B cell (primary cell): ENCODE results near the gene GCNA. TPM values are rescaled to one million over a fixed set of nuclear protein-coding genes. Genes with fewer than 3 reads are reported as not detected.
"Not testable (repeated sequence)": the region's sequence is repeated elsewhere in the genome, so short reads cannot be mapped to it uniquely, and the experiment has no call there.

ENCODE experiments used
- ATAC-seq: fragments of 200-7000 bp; cut with Tn5 transposase; one replicate; pipeline ENCODE4 v1.10.0; 2021; ENCODE audit warnings: low read depth, mild to moderate bottlenecking, moderate number of reproducible peaks, moderate library complexity
- CTCF ChIA-PET: fragments of 350-600 bp; sonication (Branson Sonifier 250); formaldehyde crosslinking; loops from one replicate; lab custom pipeline; 2021; ENCODE audit warnings: antibody characterized with exemption, inconsistent platforms; lab: Charles Lee
- POLR2A ChIA-PET: fragments of 350-600 bp; sonication (Branson Sonifier 250); formaldehyde crosslinking; loops from one replicate; lab custom pipeline; 2021; ENCODE audit warnings: antibody characterized with exemption; lab: Charles Lee
- DNase-seq: peaks from one replicate; pipeline ENCODE4 v3.0.0; 2013
- H2AFZ ChIP-seq: 2 replicates; pipeline ENCODE4 v1.6.1; 2012; ENCODE audit warnings: mild to moderate bottlenecking, low read depth, low read length; ENCODE audit not compliant: insufficient read depth, poor library complexity, severe bottlenecking
- H3K27ac ChIP-seq, 2 donors: 1 replicate in 1 of 2; 2 replicates in 1 of 2; pipeline ENCODE4 v1.5.1; 2012 to 2013; ENCODE audit warnings: low read length in 2 of 2, mild to moderate bottlenecking in 2 of 2, moderate library complexity in 1 of 2
- H3K27me3 ChIP-seq, 4 experiments: fragments of 200-600 bp in 1 of 4; sonication (generic) in 1 of 4; replicated peaks in 1 of 4; 1 replicate in 2 of 4; 2 replicates in 2 of 4; pipeline versions ENCODE4 v1.6.1 to v1.7.0; 2013 to 2016; ENCODE audit warnings: low read length in 3 of 4, mild to moderate bottlenecking in 2 of 4, mixed read lengths in 1 of 4, moderate library complexity in 1 of 4; ENCODE audit not compliant: insufficient read depth in 4 of 4, control insufficient read depth in 3 of 4; ENCODE audit errors: control extremely low read depth in 1 of 4
- H3K36me3 ChIP-seq, 2 experiments: replicated peaks in 1 of 2; 1 replicate in 1 of 2; 2 replicates in 1 of 2; pipeline versions ENCODE4 v1.6.1 to v1.7.1; 2013; ENCODE audit warnings: low read length in 1 of 2; ENCODE audit not compliant: insufficient read depth in 2 of 2, control insufficient read depth in 1 of 2; ENCODE audit errors: control extremely low read depth in 1 of 2, extremely low read depth in 1 of 2
- H3K4me1 ChIP-seq, 2 donors: fragments of 200-600 bp in 1 of 2; sonication (generic) in 1 of 2; 1 replicate in 1 of 2; 2 replicates in 1 of 2; pipeline versions ENCODE4 v1.5.1 to v1.6.1; 2013 to 2017; ENCODE audit warnings: low read length in 2 of 2; ENCODE audit not compliant: control insufficient read depth in 2 of 2, insufficient read depth in 2 of 2
- H3K4me2 ChIP-seq: replicated peaks from 2 replicates; pipeline ENCODE3; 2012; ENCODE audit warnings: mild to moderate bottlenecking, low read depth, low read length; ENCODE audit not compliant: poor library complexity, severe bottlenecking
- H3K4me3 ChIP-seq, 5 experiments: fragments of 200-600 bp in 1 of 5; sonication (generic) in 1 of 5; 1 replicate in 3 of 5; 2 replicates in 2 of 5; pipeline versions ENCODE4 v1.5.1 to v1.7.0; 2011 to 2016; ENCODE audit warnings: low read length in 4 of 5, mild to moderate bottlenecking in 4 of 5, low read depth in 2 of 5, control low read depth in 1 of 5, moderate library complexity in 1 of 5; ENCODE audit not compliant: insufficient read depth in 1 of 5; ENCODE audit errors: control extremely low read depth in 1 of 5, extremely low read depth in 1 of 5
- H3K79me2 ChIP-seq: fragments of 200-600 bp; sonication (generic); one replicate; pipeline ENCODE4 v1.6.0; 2016; ENCODE audit warnings: low read length; ENCODE audit not compliant: control insufficient read depth, insufficient read depth
- H3K9ac ChIP-seq: fragments of 200-600 bp; sonication (generic); 2 replicates; pipeline ENCODE4 v1.6.1; 2017; ENCODE audit warnings: mild to moderate bottlenecking, low read length, moderate library complexity
- H3K9me3 ChIP-seq, 3 donors: one replicate each; pipeline versions ENCODE4 v1.6.1 to v1.7.1; 2013; ENCODE audit warnings: low read length in 2 of 3; ENCODE audit not compliant: control insufficient read depth in 2 of 3, insufficient read depth in 1 of 3; ENCODE audit errors: control extremely low read depth in 1 of 3
- H4K20me1 ChIP-seq: 2 replicates; pipeline ENCODE4 v1.6.0; 2012; ENCODE audit warnings: mild to moderate bottlenecking, low read length; ENCODE audit not compliant: insufficient read depth, control insufficient read depth, poor library complexity, severe bottlenecking
- H3K27ac Mint-ChIP-seq: one replicate; pipeline ENCODE4 v1.8.0; 2021; ENCODE audit warnings: mixed read lengths
- H3K27me3 Mint-ChIP-seq: one replicate; pipeline ENCODE4 v1.8.0; 2021; ENCODE audit warnings: mixed read lengths
- H3K4me1 Mint-ChIP-seq: one replicate; pipeline ENCODE4 v1.8.0; 2021; ENCODE audit warnings: mixed read lengths
- H3K4me3 Mint-ChIP-seq: one replicate; pipeline ENCODE4 v1.8.0; 2021; ENCODE audit warnings: mixed read lengths
- H3K9me3 Mint-ChIP-seq: one replicate; pipeline ENCODE4 v1.8.0; 2022; ENCODE audit warnings: mixed read lengths; ENCODE audit not compliant: insufficient read depth
- CTCF ChIP-seq: fragments of 200-600 bp; IDR thresholded peaks from one replicate; pipeline ENCODE4 v1.8.0; 2022; ENCODE audit warnings: antibody characterized with exemption, mild to moderate bottlenecking
- EZH2 ChIP-seq: IDR thresholded peaks from 2 replicates; pipeline ENCODE4 v1.6.1; 2012; ENCODE audit warnings: borderline replicate concordance, low read depth, mild to moderate bottlenecking, moderate library complexity, low read length; ENCODE audit not compliant: insufficient read depth, poor library complexity, severe bottlenecking
- WGBS: methylation state at CpG from one replicate; pipeline ENCODE4 v1.1.5; 2013; ENCODE audit warnings: missing lambda C conversion rate; ENCODE audit not compliant: insufficient coverage; 5-methylcytosine and 5-hydroxymethylcytosine counted together
- intact Hi-C: fragments of 100-400 bp; cut with micrococcal nuclease; formaldehyde crosslinking; loops from one replicate; pipeline ENCODE4 v1.10.0; 2022
- polyA plus RNA-seq: library from polyadenylated mRNA; depleted of rRNA; stranded (reverse); fragments of >200 nt; gene quantifications from 2 replicates; pipeline ENCODE4 v1.2.3, GENCODE V29; 2012
- total RNA-seq, 2 donors: library from RNA; stranded (reverse); fragments of 120-200 nt in 1 of 2; gene quantifications; 1 replicate in 1 of 2; 2 replicates in 1 of 2; pipeline versions ENCODE4 v1.2.3 to v1.2.4, GENCODE V29; 2013 to 2022

The GCNA gene
- total and polyA plus RNA-seq, 2 donors (not counting 1 experiment from before 2014, with no cell fraction given) = 4.7 to 6.2 TPM

DNA sequence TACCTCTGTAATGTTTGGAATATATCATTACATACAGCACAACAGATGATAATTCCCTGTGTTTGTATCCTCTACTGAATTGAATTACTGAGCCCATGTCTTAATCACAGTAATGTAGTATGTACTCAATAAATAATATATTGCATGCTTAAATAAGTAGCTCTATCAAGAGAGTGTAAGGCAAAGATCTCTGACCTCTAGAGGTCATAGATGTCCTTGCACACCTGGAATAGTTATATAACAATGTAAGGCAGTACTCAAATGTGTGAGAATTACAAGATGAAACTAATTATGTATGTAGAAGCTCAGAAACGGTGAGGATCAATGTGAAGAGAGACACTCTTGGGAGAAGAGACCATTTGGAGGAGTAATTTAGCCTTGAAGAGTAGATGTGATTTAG, 14.3 kb upstream of the GCNA start:
- H3K4me2 ChIP-seq = no peak overlapping the region
- 29% methylated on average over 1 of the region's 1 CpG for WGBS
- H3K27ac ChIP-seq = no peak overlapping the region
- no peak overlapping the region for H3K4me3 Mint-ChIP-seq
- no peak overlapping the region for H2AFZ ChIP-seq
- no peaks in the 10 kb centered on the region for H3K4me1 Mint-ChIP-seq
- H3K27ac Mint-ChIP-seq = no peak overlapping the region
- peaks cover 2 to 79% of the 10 kb centered on the region in 2 experiments for H3K36me3 ChIP-seq
- H3K9me3 Mint-ChIP-seq = no peaks in the 10 kb centered on the region
- H3K4me3 ChIP-seq = no peak overlapping the region
- H3K27me3 Mint-ChIP-seq = no peaks in the 10 kb centered on the region
- peaks cover 3% of the 10 kb centered on the region for H3K79me2 ChIP-seq
- TF ChIP-seq CTCF = peak; percentile 24
- no peak for TF ChIP-seq EZH2
- no peak overlapping the region for H3K9ac ChIP-seq
- intact Hi-C loops = loop anchor here (10.0 kb wide), 1 partner anchor 169 kb away; no protein-coding TSS in a partner anchor
- DNase-seq = no peak
- ChIA-PET CTCF (no interaction called here), POLR2A (no interaction called here)
- H3K9me3 ChIP-seq = no peaks in the 10 kb centered on the region
- H3K27me3 ChIP-seq = no peaks in the 10 kb centered on the region
- no peak for ATAC-seq
- H3K4me1 ChIP-seq = no peaks in the 10 kb centered on the region
- H4K20me1 ChIP-seq = peaks cover 9% of the 10 kb centered on the region

- Histone ChIP-seq H2AFZ (no peak overlapping the region), H4K20me1 (peaks cover 9% of the 10 kb centered on the region), H3K27me3 (no peaks in the 10 kb centered on the region), H3K36me3 (peaks cover 2 to 75% of the 10 kb centered on the region in 2 experiments), H3K4me1 (no peaks in the 10 kb centered on the region), H3K4me3 (no peak overlapping the region), H3K4me2 (no peak overlapping the region), H3K9ac (no peak overlapping the region), H3K9me3 (no peaks in the 10 kb centered on the region), H3K79me2 (peaks cover 3% of the 10 kb centered on the region), H3K27ac (no peak overlapping the region)
- Mint-ChIP-seq H3K27me3 (no peaks in the 10 kb centered on the region), H3K9me3 (no peaks in the 10 kb centered on the region), H3K27ac (no peak overlapping the region), H3K4me1 (no peaks in the 10 kb centered on the region), H3K4me3 (no peak overlapping the region)
- ATAC-seq (no peak), DNase-seq (no peak)
- ChIA-PET POLR2A (no interaction called here), CTCF (no interaction called here)
- TF ChIP-seq EZH2 (no peak), CTCF (no peak)
- 40% methylated on average over 1 of the region's 9 CpGs for WGBS
- intact Hi-C loops = loop anchor here (10.0 kb wide), 1 partner anchor 171 kb away; no protein-coding TSS in a partner anchor
Measured at GRCh38 chrX:71565474-71566041, 12.7 kb upstream of the GCNA start.

GRCh38 chrX:71571390-71571789, 6.8 kb upstream of the GCNA start:
- H3K4me3 ChIP-seq, H3K27me3 Mint-ChIP-seq, intact Hi-C loops, H3K4me3 Mint-ChIP-seq, H3K27ac Mint-ChIP-seq, H3K9me3 ChIP-seq, H3K4me2 ChIP-seq, H3K79me2 ChIP-seq, H3K4me1 Mint-ChIP-seq, H3K9ac ChIP-seq, H2AFZ ChIP-seq, DNase-seq, CTCF ChIA-PET, H4K20me1 ChIP-seq, H3K9me3 Mint-ChIP-seq, H3K27ac ChIP-seq, POLR2A ChIA-PET, ATAC-seq, H3K4me1 ChIP-seq, H3K27me3 ChIP-seq: not testable (repeated sequence)
- no CpG with 5 or more reads among the region's 8 CpGs for WGBS
- peaks cover 1 to 55% of the 10 kb centered on the region in 2 experiments for H3K36me3 ChIP-seq
